Neural crest cell (in vitro differentiated cells): Measurements from ENCODE around the gene TACR2. TPM values are rescaled to one million over a fixed set of nuclear protein-coding genes. Genes with fewer than 3 reads are reported as not detected.

ENCODE experiments used
- DNase-seq: peaks from one replicate; pipeline ENCODE4 v3.0.0; 2021; ENCODE audit warnings: low read depth, mixed read lengths, low spot score
- H3K27ac Mint-ChIP-seq: one replicate; pipeline ENCODE4 v1.8.0; 2021; ENCODE audit warnings: mild to moderate bottlenecking, mixed read lengths; ENCODE audit not compliant: unreplicated experiment
- H3K27me3 Mint-ChIP-seq: 2 replicates; pipeline ENCODE4 v1.8.0; 2021; ENCODE audit warnings: low read depth, mild to moderate bottlenecking, mixed read lengths
- H3K36me3 Mint-ChIP-seq: 2 replicates; pipeline ENCODE4 v1.8.0; 2021; ENCODE audit warnings: low read depth, mild to moderate bottlenecking, mixed read lengths
- H3K4me1 Mint-ChIP-seq: 2 replicates; pipeline ENCODE4 v1.8.0; 2021; ENCODE audit warnings: mixed read lengths
- H3K4me3 Mint-ChIP-seq: one replicate; pipeline ENCODE4 v1.8.0; 2021; ENCODE audit warnings: mild to moderate bottlenecking, mixed read lengths
- H3K9me3 Mint-ChIP-seq: 2 replicates; pipeline ENCODE4 v1.8.0; 2021; ENCODE audit warnings: mixed read lengths
- total RNA-seq: library from RNA; stranded (reverse); gene quantifications from 2 replicates; pipeline ENCODE4 v1.2.1, GENCODE V29; 2021
- TF ChIP-seq, protein P1 (sequence below): fragments of 200-600 bp; sonication (generic); conservative IDR thresholded peaks from 2 replicates; pipeline ENCODE4 v1.5.0; 2021; ENCODE audit warnings: antibody characterized with exemption, mild to moderate bottlenecking

The TACR2 gene
- total RNA-seq, 1 donor from 2014 or later = not detected

DNA sequence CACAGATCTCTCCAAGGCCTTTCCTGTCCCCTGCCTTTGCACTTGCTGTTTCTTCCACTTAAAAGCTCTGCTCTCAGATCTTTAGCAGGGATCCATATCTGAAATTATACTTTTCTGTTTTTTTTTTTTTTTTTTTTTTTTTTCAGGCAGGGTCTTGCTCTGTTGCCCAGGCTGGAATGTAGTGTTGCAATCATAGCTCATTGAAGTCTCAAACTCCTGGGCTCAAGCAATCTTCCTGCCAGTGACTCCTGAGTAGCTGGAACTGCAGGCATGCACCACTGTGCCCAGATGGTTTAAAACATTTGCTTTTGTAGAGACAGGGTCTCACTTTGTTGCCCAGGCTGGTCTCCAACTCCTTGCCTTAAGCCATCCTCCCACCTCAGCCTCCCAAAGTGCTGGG lies 29.5 kb upstream of the TACR2 start:
- no peak for DNase-seq
- no peak overlapping the region for H3K27ac Mint-ChIP-seq
- H3K4me1 Mint-ChIP-seq = peaks cover 16% of the 10 kb centered on the region
- TF ChIP-seq, protein P1, sequence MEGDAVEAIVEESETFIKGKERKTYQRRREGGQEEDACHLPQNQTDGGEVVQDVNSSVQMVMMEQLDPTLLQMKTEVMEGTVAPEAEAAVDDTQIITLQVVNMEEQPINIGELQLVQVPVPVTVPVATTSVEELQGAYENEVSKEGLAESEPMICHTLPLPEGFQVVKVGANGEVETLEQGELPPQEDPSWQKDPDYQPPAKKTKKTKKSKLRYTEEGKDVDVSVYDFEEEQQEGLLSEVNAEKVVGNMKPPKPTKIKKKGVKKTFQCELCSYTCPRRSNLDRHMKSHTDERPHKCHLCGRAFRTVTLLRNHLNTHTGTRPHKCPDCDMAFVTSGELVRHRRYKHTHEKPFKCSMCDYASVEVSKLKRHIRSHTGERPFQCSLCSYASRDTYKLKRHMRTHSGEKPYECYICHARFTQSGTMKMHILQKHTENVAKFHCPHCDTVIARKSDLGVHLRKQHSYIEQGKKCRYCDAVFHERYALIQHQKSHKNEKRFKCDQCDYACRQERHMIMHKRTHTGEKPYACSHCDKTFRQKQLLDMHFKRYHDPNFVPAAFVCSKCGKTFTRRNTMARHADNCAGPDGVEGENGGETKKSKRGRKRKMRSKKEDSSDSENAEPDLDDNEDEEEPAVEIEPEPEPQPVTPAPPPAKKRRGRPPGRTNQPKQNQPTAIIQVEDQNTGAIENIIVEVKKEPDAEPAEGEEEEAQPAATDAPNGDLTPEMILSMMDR = no peak
- H3K4me3 Mint-ChIP-seq = no peak overlapping the region
- H3K36me3 Mint-ChIP-seq = no peaks in the 10 kb centered on the region
- H3K9me3 Mint-ChIP-seq = no peaks in the 10 kb centered on the region
- H3K27me3 Mint-ChIP-seq = no peaks in the 10 kb centered on the region

DNA sequence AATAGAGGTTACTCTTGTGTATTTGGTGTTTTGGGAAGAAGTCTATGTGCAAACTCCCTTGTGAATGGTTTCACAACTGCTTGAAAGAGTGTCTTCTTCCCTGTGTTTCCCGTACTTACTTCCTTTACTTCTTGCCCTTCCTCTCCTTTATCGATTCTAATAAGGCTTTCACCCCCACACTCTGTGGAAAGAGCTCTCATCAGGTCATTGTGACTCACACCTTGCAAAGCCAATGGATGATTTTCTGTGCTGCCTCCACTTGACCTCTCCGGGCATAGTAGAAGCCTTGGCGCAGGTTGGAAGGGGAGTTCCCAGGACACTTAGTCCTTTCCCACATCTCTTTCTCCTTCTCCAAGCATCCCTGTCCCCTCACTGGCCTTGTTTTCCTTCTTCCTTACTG lies 28.3 kb upstream of the TACR2 start:
- Mint-ChIP-seq H3K9me3 (no peaks in the 10 kb centered on the region), H3K4me3 (no peak overlapping the region), H3K36me3 (no peaks in the 10 kb centered on the region), H3K4me1 (peaks cover 20% of the 10 kb centered on the region), H3K27ac (no peak overlapping the region), H3K27me3 (no peaks in the 10 kb centered on the region)
- TF ChIP-seq, protein P1 = no peak
- no peak for DNase-seq

DNA sequence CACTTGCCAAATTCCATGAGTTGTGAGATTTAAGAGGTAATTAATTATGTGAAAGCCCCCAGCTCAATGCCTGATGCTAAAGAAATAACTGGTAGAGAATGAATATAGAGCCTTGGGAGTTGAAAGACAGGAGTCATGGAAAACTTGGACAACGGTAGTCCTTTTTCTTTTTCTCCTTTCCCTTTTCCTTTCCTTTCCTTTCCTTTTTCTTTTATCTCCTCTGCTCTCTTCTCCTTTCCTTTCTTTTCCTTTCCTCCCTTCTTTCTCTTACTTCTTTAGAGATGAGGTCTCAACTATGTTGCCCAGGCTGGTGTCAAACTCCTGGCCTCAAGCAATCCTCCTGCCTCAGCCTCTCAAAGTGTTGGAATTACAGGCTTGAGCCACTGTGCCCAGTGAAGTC lies 26.6 kb upstream of the TACR2 start:
- TF ChIP-seq, protein P1 = no peak
- H3K9me3 Mint-ChIP-seq = no peaks in the 10 kb centered on the region
- no peak for DNase-seq
- no peak overlapping the region for H3K4me3 Mint-ChIP-seq
- peaks cover 18% of the 10 kb centered on the region for H3K4me1 Mint-ChIP-seq
- no peaks in the 10 kb centered on the region for H3K36me3 Mint-ChIP-seq
- H3K27me3 Mint-ChIP-seq = no peaks in the 10 kb centered on the region
- no peak overlapping the region for H3K27ac Mint-ChIP-seq

DNA sequence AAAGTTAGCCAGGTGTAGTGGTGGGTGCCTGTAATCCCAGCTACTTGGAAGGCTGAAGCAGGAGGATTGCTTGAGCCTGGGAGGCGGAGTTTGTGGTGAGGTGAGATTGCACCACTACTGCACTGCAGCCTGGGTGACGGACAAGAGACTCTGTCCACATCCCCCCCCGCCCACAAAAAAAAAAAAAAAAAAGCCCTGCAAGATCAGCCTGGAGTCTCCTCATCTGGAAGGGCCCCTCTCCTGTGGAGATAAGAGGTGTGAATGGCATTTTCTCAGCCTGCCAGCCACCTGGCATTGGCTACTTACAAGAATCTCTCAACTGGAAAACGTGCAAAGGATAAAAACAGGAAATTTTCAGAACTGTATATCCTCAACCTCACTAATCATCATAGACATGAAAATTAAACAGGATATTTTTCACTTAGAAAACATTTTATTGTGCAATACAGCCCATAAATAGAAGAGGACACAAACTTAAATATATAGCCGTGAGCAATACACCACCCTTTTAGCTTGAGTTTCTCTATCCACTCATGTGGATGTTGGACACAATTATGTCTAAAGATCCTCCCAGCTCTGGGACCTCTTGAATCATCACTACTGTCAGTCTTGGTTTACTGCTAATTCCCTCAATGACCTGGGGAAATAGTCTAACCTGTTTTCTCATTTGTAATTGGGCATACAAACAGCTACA lies 23.2 kb upstream of the TACR2 start:
- Mint-ChIP-seq H3K4me3 (no peak overlapping the region), H3K9me3 (peaks cover 3% of the 10 kb centered on the region), H3K27ac (no peak overlapping the region), H3K27me3 (no peaks in the 10 kb centered on the region), H3K36me3 (no peaks in the 10 kb centered on the region), H3K4me1 (peaks cover 21% of the 10 kb centered on the region)
- TF ChIP-seq, protein P1 = no peak
- DNase-seq = no peak

DNA sequence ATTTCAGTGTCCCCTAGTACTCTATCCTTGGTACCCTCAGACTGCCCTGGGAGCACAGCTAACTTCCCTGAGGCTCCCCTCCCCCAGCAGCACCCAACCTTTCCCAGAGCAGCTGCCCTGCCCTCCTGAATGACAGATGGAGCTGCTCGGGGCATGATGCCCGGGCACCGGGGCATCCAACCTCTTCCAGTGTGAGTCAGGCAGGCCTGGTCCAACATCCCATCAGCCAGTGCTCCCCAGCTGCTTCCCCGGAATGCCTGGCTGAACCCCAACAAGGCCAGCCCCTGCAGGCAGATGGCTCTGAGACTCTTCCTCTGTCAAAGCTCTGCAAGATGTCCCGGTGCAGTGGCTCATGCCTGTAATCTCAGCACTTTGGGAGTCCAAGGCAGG lies 22.6 kb upstream of the TACR2 start:
- Mint-ChIP-seq H3K9me3 (peaks cover 4% of the 10 kb centered on the region), H3K4me3 (no peak overlapping the region), H3K36me3 (no peaks in the 10 kb centered on the region), H3K27me3 (no peaks in the 10 kb centered on the region), H3K4me1 (peaks cover 21% of the 10 kb centered on the region), H3K27ac (no peak overlapping the region)
- TF ChIP-seq, protein P1 = no peak
- no peak for DNase-seq
